Loucy (cell line): ENCODE data around the gene MTFR2.

Source experiments
- H2AFZ ChIP-seq: fragments of 200-600 bp; sonication (generic); 2 replicates; pipeline ENCODE4 v1.6.0; 2016; ENCODE audit warnings: antibody characterized with exemption, mild to moderate bottlenecking, low read length, moderate library complexity
- H3F3A ChIP-seq: fragments of 200-600 bp; 2 replicates; pipeline ENCODE4 v1.6.0; 2016; ENCODE audit warnings: antibody characterized with exemption, low read depth, mild to moderate bottlenecking
- H3K27me3 ChIP-seq: fragments of 200-600 bp; sonication (generic); 2 replicates; pipeline ENCODE4 v1.6.1; 2014; ENCODE audit warnings: low read length, mild to moderate bottlenecking; ENCODE audit not compliant: insufficient read depth, poor library complexity, severe bottlenecking
- H3K36me3 ChIP-seq: fragments of 200-600 bp; sonication (generic); 2 replicates; pipeline ENCODE4 v1.6.1; 2016; ENCODE audit warnings: low read length; ENCODE audit not compliant: insufficient read depth
- H3K4me1 ChIP-seq: fragments of 200-600 bp; sonication (generic); 2 replicates; pipeline ENCODE4 v1.5.1; 2014; ENCODE audit warnings: low read length, mild to moderate bottlenecking; ENCODE audit not compliant: insufficient read depth, poor library complexity, severe bottlenecking
- H3K4me2 ChIP-seq: fragments of 200-600 bp; sonication (generic); 2 replicates; pipeline ENCODE4 v1.6.0; 2014; ENCODE audit warnings: antibody characterized with exemption, low read length, low read depth, mild to moderate bottlenecking; ENCODE audit not compliant: poor library complexity, severe bottlenecking
- H3K4me3 ChIP-seq: fragments of 200-600 bp; sonication (generic); 2 replicates; pipeline ENCODE4 v1.5.1; 2014; ENCODE audit warnings: low read length, mild to moderate bottlenecking, mixed read lengths; ENCODE audit not compliant: poor library complexity, severe bottlenecking
- H3K79me2 ChIP-seq: fragments of 200-600 bp; sonication (generic); 2 replicates; pipeline ENCODE4 v1.6.1; 2014; ENCODE audit warnings: low read length; ENCODE audit not compliant: insufficient read depth
- H3K9ac ChIP-seq: fragments of 200-600 bp; sonication (generic); 2 replicates; pipeline ENCODE4 v1.6.0; 2014; ENCODE audit warnings: mild to moderate bottlenecking, low read depth, low read length, moderate library complexity; ENCODE audit not compliant: poor library complexity, severe bottlenecking
- H3K9me2 ChIP-seq: fragments of 200-600 bp; sonication (generic); replicated peaks from 2 replicates; pipeline ENCODE4 v1.6.1; 2016; ENCODE audit warnings: low read depth, low read length, mixed read lengths
- H3K9me3 ChIP-seq: fragments of 200-600 bp; sonication (generic); 2 replicates; pipeline ENCODE4 v1.6.1; 2014; ENCODE audit warnings: mild to moderate bottlenecking, antibody characterized with exemption, low read length, low read depth; ENCODE audit not compliant: insufficient read depth
- H4K20me1 ChIP-seq: fragments of 200-600 bp; sonication (generic); 2 replicates; pipeline ENCODE4 v1.6.0; 2014; ENCODE audit warnings: antibody characterized with exemption, low read length, mild to moderate bottlenecking; ENCODE audit not compliant: insufficient read depth, poor library complexity, severe bottlenecking
- EZH2phosphoT487 ChIP-seq: fragments of 200-600 bp; IDR thresholded peaks from 2 replicates; pipeline ENCODE4 v1.6.1; 2018; ENCODE audit warnings: antibody characterized with exemption, mild to moderate bottlenecking, moderate library complexity, borderline replicate concordance
- TF ChIP-seq, protein P1 (sequence below): fragments of 200-600 bp; sonication (generic); conservative IDR thresholded peaks from 2 replicates; pipeline ENCODE4 v1.5.1; 2014; ENCODE audit warnings: mild to moderate bottlenecking, antibody characterized with exemption, low read length

MTFR2 gene

DNA sequence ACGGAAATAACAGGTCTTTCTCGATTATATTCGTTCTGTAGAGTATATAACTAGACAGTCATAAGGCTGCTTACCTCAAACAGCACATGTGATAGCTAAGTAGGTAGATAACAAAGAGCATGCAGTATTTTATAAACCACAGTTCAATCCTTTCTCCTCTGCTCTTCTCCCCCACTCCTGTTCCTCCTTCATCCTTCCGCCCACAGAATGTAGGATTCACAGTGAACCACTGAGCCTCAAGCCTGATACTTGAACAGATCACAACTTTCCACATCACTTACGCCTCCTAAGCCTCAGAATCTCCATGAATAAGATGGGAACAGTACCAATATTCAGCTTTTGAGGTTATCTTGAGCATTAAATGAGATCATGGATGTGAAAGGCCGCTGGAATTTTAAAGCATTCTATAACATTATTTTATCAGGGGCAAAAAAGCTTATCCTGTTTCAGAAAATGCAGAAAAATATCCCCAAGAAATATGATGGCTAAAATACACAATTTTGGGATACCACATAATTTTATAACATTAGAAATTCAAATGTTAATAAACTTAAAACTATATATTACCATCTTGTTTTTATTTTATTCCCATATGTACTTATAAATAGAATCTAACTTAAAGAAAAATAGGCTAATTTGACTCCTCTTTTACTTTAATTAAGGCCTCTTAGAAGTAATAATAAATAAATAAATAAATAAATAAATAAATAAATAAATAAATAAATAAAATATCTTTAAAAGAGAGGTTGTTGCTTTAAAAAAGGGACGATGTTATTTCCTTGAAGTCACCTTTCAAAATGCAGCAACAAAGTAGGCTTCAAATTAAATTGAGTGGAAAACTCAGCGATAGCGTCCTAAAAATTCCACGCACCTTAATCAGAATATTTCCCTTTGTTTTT, 33.4 kb downstream of the MTFR2 start:
- no peaks in the 10 kb centered on the region for H3K9me3 ChIP-seq
- no peak overlapping the region for H3K4me2 ChIP-seq
- H3F3A ChIP-seq, result no peaks in the 10 kb centered on the region
- no peak for TF ChIP-seq EZH2phosphoT487
- TF ChIP-seq, protein P1, sequence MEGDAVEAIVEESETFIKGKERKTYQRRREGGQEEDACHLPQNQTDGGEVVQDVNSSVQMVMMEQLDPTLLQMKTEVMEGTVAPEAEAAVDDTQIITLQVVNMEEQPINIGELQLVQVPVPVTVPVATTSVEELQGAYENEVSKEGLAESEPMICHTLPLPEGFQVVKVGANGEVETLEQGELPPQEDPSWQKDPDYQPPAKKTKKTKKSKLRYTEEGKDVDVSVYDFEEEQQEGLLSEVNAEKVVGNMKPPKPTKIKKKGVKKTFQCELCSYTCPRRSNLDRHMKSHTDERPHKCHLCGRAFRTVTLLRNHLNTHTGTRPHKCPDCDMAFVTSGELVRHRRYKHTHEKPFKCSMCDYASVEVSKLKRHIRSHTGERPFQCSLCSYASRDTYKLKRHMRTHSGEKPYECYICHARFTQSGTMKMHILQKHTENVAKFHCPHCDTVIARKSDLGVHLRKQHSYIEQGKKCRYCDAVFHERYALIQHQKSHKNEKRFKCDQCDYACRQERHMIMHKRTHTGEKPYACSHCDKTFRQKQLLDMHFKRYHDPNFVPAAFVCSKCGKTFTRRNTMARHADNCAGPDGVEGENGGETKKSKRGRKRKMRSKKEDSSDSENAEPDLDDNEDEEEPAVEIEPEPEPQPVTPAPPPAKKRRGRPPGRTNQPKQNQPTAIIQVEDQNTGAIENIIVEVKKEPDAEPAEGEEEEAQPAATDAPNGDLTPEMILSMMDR, result no peak
- no peak overlapping the region for H3K4me3 ChIP-seq
- H3K79me2 ChIP-seq, result no peaks in the 10 kb centered on the region
- no peak overlapping the region for H2AFZ ChIP-seq
- H3K4me1 ChIP-seq, result no peaks in the 10 kb centered on the region
- no peaks in the 10 kb centered on the region for H3K9me2 ChIP-seq
- no peak overlapping the region for H3K9ac ChIP-seq
- H4K20me1 ChIP-seq, result no peaks in the 10 kb centered on the region
- no peaks in the 10 kb centered on the region for H3K36me3 ChIP-seq
- H3K27me3 ChIP-seq, result no peaks in the 10 kb centered on the region

DNA sequence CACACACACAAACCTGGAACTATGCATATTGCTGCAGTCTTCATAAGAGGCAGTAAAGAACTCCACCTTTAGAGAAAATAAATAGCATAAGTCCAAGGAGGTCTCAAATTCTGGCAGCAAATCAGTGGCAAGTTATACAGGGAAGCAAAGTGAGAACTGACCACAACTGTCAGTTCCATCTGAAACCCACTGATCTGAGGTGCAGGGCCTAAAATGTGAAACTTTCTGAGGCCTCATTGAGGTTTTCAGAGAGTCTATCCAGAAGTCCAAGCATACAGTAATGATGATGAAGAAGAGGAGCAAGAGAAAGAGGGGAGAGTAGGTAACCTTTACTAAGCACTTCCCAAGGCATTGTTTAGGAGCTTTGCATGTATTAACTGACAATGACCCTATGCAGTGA, 36.3 kb downstream of the MTFR2 start:
- no peaks in the 10 kb centered on the region for H3K27me3 ChIP-seq
- H3K4me2 ChIP-seq, result no peak overlapping the region
- H3K9me3 ChIP-seq, result no peaks in the 10 kb centered on the region
- H2AFZ ChIP-seq, result no peak overlapping the region
- H3K9ac ChIP-seq, result no peak overlapping the region
- H3K36me3 ChIP-seq, result no peaks in the 10 kb centered on the region
- H3F3A ChIP-seq, result no peaks in the 10 kb centered on the region
- no peak for TF ChIP-seq EZH2phosphoT487
- TF ChIP-seq, protein P1, result no peak
- no peak overlapping the region for H3K4me3 ChIP-seq
- no peaks in the 10 kb centered on the region for H3K79me2 ChIP-seq
- H4K20me1 ChIP-seq, result no peaks in the 10 kb centered on the region
- H3K4me1 ChIP-seq, result no peaks in the 10 kb centered on the region
- H3K9me2 ChIP-seq, result no peaks in the 10 kb centered on the region

DNA sequence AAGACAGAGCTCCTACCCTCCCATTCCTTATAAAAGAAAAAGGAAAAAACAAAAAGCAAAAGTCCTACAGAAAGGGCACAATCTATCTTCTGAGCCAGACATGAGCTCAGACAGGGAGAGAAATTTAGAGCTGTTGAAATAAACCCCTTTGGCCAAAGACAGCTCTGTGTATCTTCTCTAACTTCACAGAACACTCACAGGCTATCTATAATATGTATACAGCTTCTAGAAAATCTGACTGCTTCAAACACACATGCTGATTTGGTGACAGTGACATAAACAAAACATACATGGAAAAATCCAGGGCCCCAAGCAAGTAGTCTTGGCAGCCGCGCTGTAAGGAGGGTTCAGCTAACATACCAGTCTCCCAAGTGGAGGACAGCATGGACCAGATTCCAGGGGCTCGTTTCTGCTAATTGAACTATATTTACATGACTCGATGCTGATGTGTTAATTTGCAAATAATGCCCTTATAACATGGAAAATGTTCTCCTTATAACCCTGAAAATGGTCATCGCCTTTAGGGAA, 37.0 kb downstream of the MTFR2 start:
- Histone ChIP-seq H3K79me2 (no peaks in the 10 kb centered on the region), H3K36me3 (no peaks in the 10 kb centered on the region), H2AFZ (no peak overlapping the region), H4K20me1 (no peaks in the 10 kb centered on the region), H3K27me3 (no peaks in the 10 kb centered on the region), H3K4me3 (no peak overlapping the region), H3K9ac (no peak overlapping the region), H3F3A (no peaks in the 10 kb centered on the region), H3K9me3 (no peaks in the 10 kb centered on the region), H3K9me2 (no peaks in the 10 kb centered on the region), H3K4me1 (no peaks in the 10 kb centered on the region), H3K4me2 (no peak overlapping the region)
- no peak for TF ChIP-seq EZH2phosphoT487
- TF ChIP-seq, protein P1, result no peak
